Measurements from ENCODE around the gene FOSL2.

DNA sequence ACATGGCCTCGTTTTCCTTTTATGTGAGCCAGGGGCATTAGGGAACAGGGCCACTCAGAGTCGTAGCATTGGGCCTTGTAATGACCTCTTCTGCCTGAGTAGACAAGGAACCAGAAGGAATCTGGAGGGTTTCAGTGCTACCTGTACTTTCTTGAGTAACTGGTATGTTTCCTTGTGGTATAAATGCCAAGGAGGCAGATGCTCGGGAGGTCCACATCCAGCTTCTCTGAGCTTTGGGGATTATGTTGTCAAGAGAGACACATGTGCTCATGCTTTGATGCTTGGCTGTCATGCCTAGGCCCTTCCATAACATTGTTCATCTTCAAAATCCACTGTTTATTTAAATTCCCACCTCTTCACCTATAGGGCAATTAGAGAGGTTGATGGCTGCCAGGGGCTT, 26.3 kb downstream of the FOSL2 start:
- no peak for TF ChIP-seq EZH2 (optimal IDR thresholded peaks at IDR 0.05; ENCODE audit: low read depth, low read length)
- no peak for TF ChIP-seq CTCF (IDR thresholded peaks at IDR 0.05; ENCODE audit: low read length)
